A549 treated with CORT108297 at 1 μM for 4 hours (cell line): ENCODE data around the gene RGP1. TPM values are rescaled to one million over a fixed set of nuclear protein-coding genes. Genes with fewer than 3 reads are reported as not detected.

Experiments
- total RNA-seq: library from RNA; stranded (reverse); fragments of 200-300 nt; extraction: Qiagen RNA extraction; gene quantifications from 5 replicates; pipeline ENCODE4 v1.2.3, GENCODE V29; 2022

RGP1 gene, protein sequence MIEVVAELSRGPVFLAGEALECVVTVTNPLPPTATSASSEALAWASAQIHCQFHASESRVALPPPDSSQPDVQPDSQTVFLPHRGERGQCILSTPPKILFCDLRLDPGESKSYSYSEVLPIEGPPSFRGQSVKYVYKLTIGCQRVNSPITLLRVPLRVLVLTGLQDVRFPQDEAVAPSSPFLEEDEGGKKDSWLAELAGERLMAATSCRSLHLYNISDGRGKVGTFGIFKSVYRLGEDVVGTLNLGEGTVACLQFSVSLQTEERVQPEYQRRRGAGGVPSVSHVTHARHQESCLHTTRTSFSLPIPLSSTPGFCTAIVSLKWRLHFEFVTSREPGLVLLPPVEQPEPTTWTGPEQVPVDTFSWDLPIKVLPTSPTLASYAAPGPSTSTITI
- 12.8 to 17.3 TPM (median 15.8 TPM) in 5 replicates for total RNA-seq

DNA sequence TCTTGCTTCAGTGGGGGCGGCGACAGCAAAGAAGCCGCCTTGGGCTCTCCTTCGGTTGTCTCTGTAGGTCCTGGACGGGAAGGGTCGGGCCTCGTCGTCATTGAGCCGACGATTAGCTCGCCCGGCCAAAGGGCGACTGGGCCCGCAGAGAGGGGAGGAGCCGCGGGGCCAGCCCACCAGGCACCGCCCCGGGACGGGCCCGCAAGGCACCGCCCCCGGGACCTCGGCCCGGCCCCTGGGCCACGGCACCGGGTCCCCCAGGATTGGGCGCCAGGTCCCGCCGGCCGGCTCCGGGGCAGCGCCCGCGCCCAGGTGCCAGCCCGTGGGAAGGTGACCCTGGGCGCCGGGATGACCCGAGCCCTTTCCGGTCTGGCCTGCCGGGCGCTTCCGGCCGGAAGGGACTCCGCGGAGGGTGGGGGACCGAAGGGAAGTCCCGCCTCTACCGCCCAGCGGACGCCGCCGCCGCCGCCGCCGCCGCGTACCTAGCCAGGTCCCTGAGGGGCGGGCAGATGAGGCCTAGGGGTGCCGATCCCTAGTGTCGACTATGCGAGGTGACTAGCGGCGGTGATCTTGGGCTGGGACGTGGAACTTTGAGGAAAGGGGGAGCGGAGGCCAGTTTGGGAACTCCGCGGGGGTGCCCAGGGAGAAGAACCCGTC is at the start of gene RGP1, which contains the start of gene GBA2:
RGP1 (plus strand) TSS at position 430 of the 657 bp plus-strand sequence. CDS start 469 bp downstream, outside the sequence.
GBA2 (minus strand) TSS at position 371 of the 657 bp plus-strand sequence. CDS start 524 bp downstream, outside the sequence.

GRCh38 chr9:35732185-35732799 is 16.8 kb upstream of the RGP1 start, which contains the start of the genes CREB3 and TLN1:
Gene CREB3 (plus strand): TSS chr9:35732666. CDS start chr9:35732773, 107 bp downstream.
Gene TLN1 (minus strand): TSS chr9:35732195. CDS start chr9:35725694, 6,501 bp downstream.

GRCh38 chr9:35754264-35754663 is 5.2 kb downstream of the RGP1 start, which contains the start of gene MSMP:
Gene MSMP (minus strand): TSS chr9:35754276. CDS start chr9:35754129, 147 bp downstream.

DNA sequence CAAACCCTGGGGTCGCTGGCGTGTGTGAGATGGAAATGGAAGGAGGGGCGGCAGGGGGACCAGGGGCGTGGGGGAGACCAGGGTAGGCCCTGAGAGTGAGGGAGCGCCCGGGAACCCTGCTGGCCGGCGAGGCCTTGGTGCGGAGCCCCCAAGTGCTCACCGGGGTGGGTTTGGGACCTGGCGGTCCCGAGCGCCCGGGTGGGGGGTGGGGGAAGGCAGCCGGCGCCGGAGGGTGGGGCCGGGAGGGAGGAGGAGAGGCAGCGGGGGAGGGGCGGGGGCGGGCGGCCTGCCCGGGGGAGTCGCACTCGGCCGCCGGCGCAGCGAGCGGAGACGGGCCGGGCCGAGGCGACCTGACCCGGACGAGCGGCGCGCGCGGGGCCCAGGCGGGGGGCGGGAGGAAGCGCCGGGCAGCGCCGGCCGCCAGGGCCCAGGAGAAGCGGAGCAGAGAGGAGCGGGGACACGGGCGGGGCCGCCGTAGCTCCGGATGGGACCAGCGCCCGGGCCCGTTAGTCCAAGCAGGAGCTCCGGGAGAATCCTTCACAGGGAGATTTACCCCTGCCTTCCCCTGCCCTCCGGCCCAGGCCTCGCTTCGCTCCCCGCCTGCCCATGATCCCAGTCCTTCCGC is 42.3 kb downstream of the RGP1 start, which contains the start of gene NPR2:
NPR2 (plus strand) TSS at position 295 of the 625 bp plus-strand sequence. CDS start 818 bp downstream, outside the sequence.

Other genes with a start within 250 kb of the RGP1 start
- 23.2 to 30.9 TPM (median 29.9 TPM) in 5 replicates for gene TESK1, start 144.0 kb upstream of the RGP1 start, total RNA-seq
- 0.06 to 0.18 TPM (median 0.12 TPM) in 4 of 5 replicates, not detected in the other for gene CD72, start 130.9 kb upstream of the RGP1 start, total RNA-seq
- not detected in 5 replicates for gene SIT1, start 98.4 kb upstream of the RGP1 start, total RNA-seq
- 4.2 to 11.7 TPM (median 7.0 TPM) in 3 of 5 replicates, not detected in the others for gene RMRP, start 91.3 kb upstream of the RGP1 start, total RNA-seq
- 21.2 to 27.0 TPM (median 25.3 TPM) in 5 replicates for gene CCDC107, start 91.0 kb upstream of the RGP1 start, total RNA-seq
- 13.1 to 20.9 TPM (median 19.3 TPM) in 5 replicates for gene ARHGEF39, start 84.1 kb upstream of the RGP1 start, total RNA-seq
- gene CA9, start 75.4 kb upstream of the RGP1 start, total RNA-seq = 4.2 to 7.9 TPM (median 7.3 TPM) in 5 replicates
- 623 to 688 TPM (median 654 TPM) in 5 replicates for gene TPM2, start 59.4 kb upstream of the RGP1 start, total RNA-seq
- gene TLN1, start 17.1 kb upstream of the RGP1 start, total RNA-seq = 110 to 135 TPM (median 123 TPM) in 5 replicates
- gene CREB3, start 16.6 kb upstream of the RGP1 start, total RNA-seq = 58.6 to 69.3 TPM (median 61.3 TPM) in 5 replicates
- 27.4 to 38.0 TPM (median 34.1 TPM) in 5 replicates for gene GBA2, start 59 bp upstream of the RGP1 start, total RNA-seq
- 0.30 to 0.48 TPM (median 0.36 TPM) in 3 of 5 replicates, not detected in the others for gene MSMP, start 5.0 kb downstream of the RGP1 start, total RNA-seq
- gene NPR2, start 42.3 kb downstream of the RGP1 start, total RNA-seq = 4.6 to 7.4 TPM (median 6.1 TPM) in 5 replicates
- 0.44 to 0.64 TPM (median 0.58 TPM) in 5 replicates for gene SPAG8, start 63.0 kb downstream of the RGP1 start, total RNA-seq
- gene HINT2, start 65.8 kb downstream of the RGP1 start, total RNA-seq = 69.8 to 110 TPM (median 103 TPM) in 5 replicates
- not detected in 5 replicates for gene FAM221B, start 79.4 kb downstream of the RGP1 start, total RNA-seq
- 2.5 to 3.7 TPM (median 3.4 TPM) in 5 replicates for gene TMEM8B, start 79.9 kb downstream of the RGP1 start, total RNA-seq
- not detected in 5 replicates for gene OR13J1, start 121.1 kb downstream of the RGP1 start, total RNA-seq
- 0.12 to 0.38 TPM (median 0.23 TPM) in 5 replicates for gene HRCT1, start 156.9 kb downstream of the RGP1 start, total RNA-seq
- gene SPAAR, start 160.2 kb downstream of the RGP1 start, total RNA-seq = 0.07 TPM in 1 of 5 replicates, not detected in the others
- gene OR2S2, start 208.9 kb downstream of the RGP1 start, total RNA-seq = not detected in 5 replicates